Mesenchymal stem cell (in vitro differentiated cells and primary cell): ENCODE results near the gene LDHAL6B.
A peak's percentile ranks its signal among the peaks of the same experiment; 100 is the strongest.

Experiments
- DNase-seq: peaks from one replicate; pipeline ENCODE4 v3.0.0-alpha.2; 2013
- H2AFZ ChIP-seq: one replicate; pipeline ENCODE4 v1.6.1; 2013; ENCODE audit warnings: low read depth, mild to moderate bottlenecking, control low read depth, inconsistent platforms, low read length, moderate library complexity
- H2AK5ac ChIP-seq: 2 replicates; pipeline ENCODE4 v1.6.1; 2013; ENCODE audit warnings: low read length, moderate library complexity, mild to moderate bottlenecking, inconsistent platforms; ENCODE audit not compliant: severe bottlenecking
- H2BK120ac ChIP-seq: one replicate; pipeline ENCODE4 v1.6.1; 2013; ENCODE audit warnings: low read depth, mild to moderate bottlenecking, inconsistent platforms, low read length, moderate library complexity
- H2BK12ac ChIP-seq, 2 experiments: one replicate each; pipeline ENCODE4 v1.6.1; 2013; ENCODE audit warnings: inconsistent platforms in 2 of 2, low read length in 2 of 2, mild to moderate bottlenecking in 2 of 2, moderate library complexity in 2 of 2, control low read depth in 1 of 2
- H2BK15ac ChIP-seq: one replicate; pipeline ENCODE4 v1.6.1; 2013; ENCODE audit warnings: mild to moderate bottlenecking, low read depth, inconsistent platforms; ENCODE audit not compliant: poor library complexity, severe bottlenecking
- H2BK5ac ChIP-seq: 2 replicates; pipeline ENCODE4 v1.6.1; 2013; ENCODE audit warnings: low read depth, mild to moderate bottlenecking, low read length, control low read depth, inconsistent platforms; ENCODE audit not compliant: poor library complexity, severe bottlenecking
- H3K14ac ChIP-seq, 2 experiments: one replicate each; pipeline ENCODE4 v1.6.1; 2013; ENCODE audit warnings: inconsistent platforms in 2 of 2, low read length in 2 of 2, control low read depth in 1 of 2, mild to moderate bottlenecking in 1 of 2, moderate library complexity in 1 of 2
- H3K18ac ChIP-seq, 2 experiments: one replicate each; pipeline ENCODE4 v1.6.1; 2013; ENCODE audit warnings: inconsistent platforms in 2 of 2, low read length in 2 of 2, control low read depth in 1 of 2, low read depth in 1 of 2, mild to moderate bottlenecking in 1 of 2
- H3K23ac ChIP-seq, 2 experiments: one replicate each; pipeline ENCODE4 v1.6.1; 2013; ENCODE audit warnings: inconsistent platforms in 2 of 2, low read length in 2 of 2, mild to moderate bottlenecking in 2 of 2, moderate library complexity in 2 of 2, control low read depth in 1 of 2
- H3K27ac ChIP-seq: 2 replicates; pipeline ENCODE4 v1.5.1; 2013; ENCODE audit warnings: mild to moderate bottlenecking, moderate library complexity, low read length, control low read depth, inconsistent platforms; ENCODE audit not compliant: poor library complexity, severe bottlenecking
- H3K27me3 ChIP-seq, 2 experiments: 2 replicates each; pipeline versions ENCODE4 v1.6.1 to v1.7.0; 2013; ENCODE audit warnings: low read length in 2 of 2, mild to moderate bottlenecking in 2 of 2, moderate library complexity in 2 of 2, control low read depth in 1 of 2, inconsistent platforms in 1 of 2; ENCODE audit not compliant: control insufficient read depth in 1 of 2, insufficient read depth in 1 of 2
- H3K36me3 ChIP-seq, 2 experiments: 2 replicates each; pipeline versions ENCODE4 v1.6.1 to v1.7.0; 2013; ENCODE audit warnings: low read length in 2 of 2, control low read depth in 1 of 2, inconsistent platforms in 1 of 2, low read depth in 1 of 2, mild to moderate bottlenecking in 1 of 2; ENCODE audit not compliant: insufficient read depth in 2 of 2, control insufficient read depth in 1 of 2
- H3K4ac ChIP-seq, 2 experiments: one replicate each; pipeline ENCODE4 v1.6.1; 2013; ENCODE audit warnings: inconsistent platforms in 2 of 2, low read length in 2 of 2, mild to moderate bottlenecking in 2 of 2, moderate library complexity in 2 of 2, control low read depth in 1 of 2, low read depth in 1 of 2
- H3K4me1 ChIP-seq: 2 replicates; pipeline ENCODE4 v1.6.1; 2013; ENCODE audit warnings: low read depth, low read length, control low read depth; ENCODE audit not compliant: control insufficient read depth, insufficient read depth
- H3K4me2 ChIP-seq: 2 replicates; pipeline ENCODE4 v1.6.1; 2013; ENCODE audit warnings: low read length, mild to moderate bottlenecking, inconsistent platforms; ENCODE audit not compliant: poor library complexity, severe bottlenecking
- H3K4me3 ChIP-seq, 2 experiments: 2 replicates each; pipeline versions ENCODE4 v1.5.1 to v1.7.0; 2013; ENCODE audit warnings: low read length in 2 of 2, mild to moderate bottlenecking in 2 of 2, control low read depth in 1 of 2, low read depth in 1 of 2; ENCODE audit not compliant: insufficient read depth in 1 of 2
- H3K79me1 ChIP-seq: replicated peaks from 2 replicates; pipeline ENCODE4 v1.6.1; 2013; ENCODE audit warnings: mild to moderate bottlenecking, control low read depth, low read length, inconsistent platforms; ENCODE audit not compliant: poor library complexity, severe bottlenecking
- H3K9ac ChIP-seq: 2 replicates; pipeline ENCODE4 v1.7.0; 2013; ENCODE audit warnings: mild to moderate bottlenecking, low read length, moderate library complexity
- H3K9me3 ChIP-seq: 2 replicates; pipeline ENCODE4 v1.7.0; 2013; ENCODE audit warnings: mild to moderate bottlenecking, low read length; ENCODE audit not compliant: control insufficient read depth
- H4K8ac ChIP-seq: one replicate; pipeline ENCODE4 v1.6.1; 2013; ENCODE audit warnings: inconsistent platforms, mild to moderate bottlenecking, low read length, moderate library complexity
- H4K91ac ChIP-seq: one replicate; pipeline ENCODE4 v1.6.1; 2013; ENCODE audit warnings: mild to moderate bottlenecking, low read length, inconsistent platforms
- WGBS: methylation state at CpG from one replicate; pipeline ENCODE4 v1.1.7; 2013; ENCODE audit warnings: mixed read lengths; 5-methylcytosine and 5-hydroxymethylcytosine counted together

LDHAL6B gene

DNA sequence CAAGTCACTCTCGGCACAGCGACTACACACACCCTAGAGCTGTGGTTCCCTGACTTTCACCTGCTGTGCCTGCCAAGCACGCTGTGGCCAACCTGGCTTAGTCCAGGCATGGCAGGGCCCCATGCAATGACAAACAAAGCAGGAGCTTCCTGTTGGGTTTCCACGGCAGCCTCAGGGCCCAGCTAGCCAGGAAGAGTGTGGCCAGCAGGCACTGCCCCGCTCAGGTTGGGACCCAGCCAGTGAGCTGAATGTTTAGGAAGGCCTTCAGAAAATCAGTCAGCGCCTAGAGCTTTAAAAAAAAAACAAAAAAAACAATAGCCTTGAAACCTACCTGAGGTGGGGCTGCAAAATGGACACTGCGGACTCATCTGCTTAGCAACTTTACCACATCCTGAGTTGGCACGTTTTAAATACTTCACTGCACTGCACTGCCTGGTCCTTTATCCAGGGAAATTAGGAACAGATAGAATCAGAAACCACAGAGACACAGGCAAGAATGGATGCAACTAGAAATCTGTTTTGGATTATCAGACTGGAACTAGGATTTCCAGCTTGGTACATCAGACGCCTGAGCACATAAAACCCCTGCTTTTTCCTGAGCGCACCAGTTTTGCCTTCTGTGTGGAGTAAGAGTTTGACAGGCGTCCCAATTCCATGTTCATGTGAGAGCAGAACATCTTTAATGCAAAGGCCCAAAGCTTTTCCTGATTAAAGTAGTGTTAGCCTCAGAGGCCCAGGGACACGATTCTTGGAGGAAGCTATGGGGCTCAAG is 36.2 kb upstream of the LDHAL6B start:
- Histone ChIP-seq H3K4me1 (peaks cover 26% of the 10 kb centered on the region), H3K9ac (peak overlapping the region; percentile 89), H3K9me3 (no peaks in the 10 kb centered on the region), H3K18ac (peak overlapping the region; percentile 79 to 88), H3K79me1 (peaks cover 15% of the 10 kb centered on the region), H2BK120ac (peak overlapping the region; percentile 85), H2AFZ (no peak overlapping the region), H2BK5ac (peak overlapping the region; percentile 75), H3K27me3 (no peaks in the 10 kb centered on the region), H3K4me2 (no peak overlapping the region), H2BK12ac (peak overlapping the region; percentile 83 to 92), H4K91ac (peak overlapping the region; percentile 93), H3K27ac (peak overlapping the region; percentile 94), H2BK15ac (no peak overlapping the region), H3K23ac (peak overlapping the region in 1 of 2 experiments; percentile 66), H3K4ac (peak overlapping the region; percentile 78 to 97), H2AK5ac (peak overlapping the region; percentile 58), H4K8ac (peak overlapping the region; percentile 64), H3K14ac (peak overlapping the region in 1 of 2 experiments; percentile 46), H3K36me3 (peaks cover 29 to 72% of the 10 kb centered on the region in 2 experiments), H3K4me3 (no peak overlapping the region)
- WGBS, result 84% methylated on average over 11 of the region's 12 CpGs
- DNase-seq, result peak; percentile 46

DNA sequence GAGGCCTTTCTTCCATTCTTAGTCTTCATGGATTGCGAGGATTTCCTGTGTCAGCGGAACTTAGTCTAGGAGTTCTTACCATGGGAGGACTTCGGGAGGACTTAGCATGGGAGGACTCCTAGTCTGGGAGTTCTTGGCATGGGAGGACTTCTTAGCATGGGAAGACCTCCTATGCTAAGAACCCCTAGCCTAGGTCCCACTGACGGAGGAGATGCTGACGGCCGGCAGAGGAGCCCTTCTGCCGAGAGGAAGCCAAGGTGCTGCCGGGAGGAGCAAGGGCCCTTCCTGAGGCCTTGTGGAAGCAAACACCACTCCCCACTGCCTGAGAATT is 35.6 kb upstream of the LDHAL6B start:
- Histone ChIP-seq H3K27ac (peak overlapping the region; percentile 94), H3K4me2 (no peak overlapping the region), H3K4me1 (peaks cover 25% of the 10 kb centered on the region), H3K18ac (peak overlapping the region in 1 of 2 experiments; percentile 6), H3K9ac (peak overlapping the region; percentile 89), H3K36me3 (peaks cover 29 to 66% of the 10 kb centered on the region in 2 experiments), H2AFZ (no peak overlapping the region), H2BK15ac (no peak overlapping the region), H3K9me3 (no peaks in the 10 kb centered on the region), H2BK12ac (peak overlapping the region in 1 of 2 experiments; percentile 12), H3K79me1 (peaks cover 15% of the 10 kb centered on the region), H2BK5ac (no peak overlapping the region), H4K91ac (peak overlapping the region; percentile 55), H3K14ac (no peak overlapping the region), H3K4me3 (no peak overlapping the region), H2AK5ac (no peak overlapping the region), H4K8ac (peak overlapping the region; percentile 16), H3K23ac (no peak overlapping the region), H3K27me3 (no peaks in the 10 kb centered on the region), H3K4ac (peak overlapping the region; percentile 1 to 78), H2BK120ac (no peak overlapping the region)
- DNase-seq, result no peak
- 98% methylated on average over 8 of the region's 8 CpGs for WGBS

DNA sequence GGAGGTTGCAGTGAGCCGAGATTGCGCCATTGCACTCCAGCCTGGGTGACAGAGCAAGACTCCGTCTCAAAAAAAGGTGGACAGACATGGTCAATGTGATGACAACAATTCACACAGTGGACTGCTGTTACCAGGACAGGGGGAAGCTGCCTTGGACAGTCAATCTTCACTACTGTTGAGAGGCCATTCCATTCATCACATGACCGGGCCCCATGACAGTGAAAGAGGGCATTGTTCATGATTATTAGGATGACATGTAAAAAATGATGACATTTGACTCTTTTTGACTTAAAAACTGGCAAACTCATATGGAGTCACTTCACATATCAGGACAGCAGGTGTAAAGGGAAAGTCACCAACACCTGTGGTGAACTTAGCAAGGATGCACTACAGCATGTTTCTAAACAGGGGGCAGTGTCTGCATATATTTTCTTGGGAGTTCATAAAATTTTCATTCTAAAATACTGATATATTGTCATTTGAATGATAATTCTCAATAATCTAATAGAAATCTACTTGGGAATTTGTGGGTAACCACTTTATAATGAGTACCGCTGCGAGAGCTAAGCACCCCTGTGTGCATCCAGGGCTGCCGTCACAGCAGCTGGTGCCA is 34.2 kb upstream of the LDHAL6B start:
- Histone ChIP-seq H3K27ac (no peak overlapping the region), H2BK12ac (no peak overlapping the region), H3K9ac (no peak overlapping the region), H2AK5ac (no peak overlapping the region), H3K36me3 (peaks cover 36 to 64% of the 10 kb centered on the region in 2 experiments), H2BK5ac (no peak overlapping the region), H4K91ac (no peak overlapping the region), H3K4me1 (peaks cover 22% of the 10 kb centered on the region), H2BK15ac (no peak overlapping the region), H3K14ac (no peak overlapping the region), H3K27me3 (no peaks in the 10 kb centered on the region), H3K4me3 (no peak overlapping the region), H3K23ac (no peak overlapping the region), H3K79me1 (peaks cover 10% of the 10 kb centered on the region), H2AFZ (no peak overlapping the region), H3K4ac (no peak overlapping the region), H4K8ac (no peak overlapping the region), H3K4me2 (no peak overlapping the region), H3K9me3 (no peaks in the 10 kb centered on the region), H2BK120ac (no peak overlapping the region), H3K18ac (no peak overlapping the region)
- no peak for DNase-seq
- 94% methylated on average over 7 of the region's 7 CpGs for WGBS

DNA sequence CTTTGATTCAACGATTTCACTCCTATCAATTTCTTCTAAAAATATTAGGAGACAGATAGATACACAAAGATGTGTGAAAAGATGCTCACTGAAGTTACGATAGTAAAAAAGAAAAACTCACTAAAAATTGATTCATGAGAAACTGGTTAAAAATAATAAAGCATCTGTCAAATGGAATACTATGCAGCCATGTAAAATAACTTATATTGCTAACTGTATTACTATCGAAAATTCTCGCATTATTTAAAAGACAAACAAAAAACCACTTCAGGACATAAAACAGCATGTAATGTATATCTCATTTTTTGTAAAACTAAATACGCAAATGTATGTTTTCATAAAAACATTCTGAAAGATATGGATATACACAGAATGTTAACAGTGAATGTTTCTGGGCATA is 33.4 kb upstream of the LDHAL6B start:
- Histone ChIP-seq H3K79me1 (peaks cover 9% of the 10 kb centered on the region), H3K14ac (no peak overlapping the region), H3K4me2 (no peak overlapping the region), H2BK12ac (no peak overlapping the region), H3K4me1 (peaks cover 20% of the 10 kb centered on the region), H2BK15ac (no peak overlapping the region), H3K18ac (no peak overlapping the region), H4K8ac (no peak overlapping the region), H3K4ac (no peak overlapping the region), H3K9ac (no peak overlapping the region), H2BK5ac (no peak overlapping the region), H2AK5ac (no peak overlapping the region), H2BK120ac (no peak overlapping the region), H2AFZ (no peak overlapping the region), H4K91ac (no peak overlapping the region), H3K27me3 (no peaks in the 10 kb centered on the region), H3K4me3 (no peak overlapping the region), H3K36me3 (peaks cover 42 to 71% of the 10 kb centered on the region in 2 experiments), H3K9me3 (no peaks in the 10 kb centered on the region), H3K27ac (no peak overlapping the region), H3K23ac (no peak overlapping the region)
- DNase-seq, result no peak
- WGBS, result no CpG with 5 or more reads among the region's 5 CpGs
